Inflammatory macrophage treated with lipopolysaccharide for 1 hour (primary cell): ENCODE measurements around the gene GPRIN1.

Experiments used
- DNase-seq, 2 donors: peaks; one replicate each; pipeline ENCODE4 v3.0.0-alpha.2; 2020 to 2022

Gene GPRIN1

DNA sequence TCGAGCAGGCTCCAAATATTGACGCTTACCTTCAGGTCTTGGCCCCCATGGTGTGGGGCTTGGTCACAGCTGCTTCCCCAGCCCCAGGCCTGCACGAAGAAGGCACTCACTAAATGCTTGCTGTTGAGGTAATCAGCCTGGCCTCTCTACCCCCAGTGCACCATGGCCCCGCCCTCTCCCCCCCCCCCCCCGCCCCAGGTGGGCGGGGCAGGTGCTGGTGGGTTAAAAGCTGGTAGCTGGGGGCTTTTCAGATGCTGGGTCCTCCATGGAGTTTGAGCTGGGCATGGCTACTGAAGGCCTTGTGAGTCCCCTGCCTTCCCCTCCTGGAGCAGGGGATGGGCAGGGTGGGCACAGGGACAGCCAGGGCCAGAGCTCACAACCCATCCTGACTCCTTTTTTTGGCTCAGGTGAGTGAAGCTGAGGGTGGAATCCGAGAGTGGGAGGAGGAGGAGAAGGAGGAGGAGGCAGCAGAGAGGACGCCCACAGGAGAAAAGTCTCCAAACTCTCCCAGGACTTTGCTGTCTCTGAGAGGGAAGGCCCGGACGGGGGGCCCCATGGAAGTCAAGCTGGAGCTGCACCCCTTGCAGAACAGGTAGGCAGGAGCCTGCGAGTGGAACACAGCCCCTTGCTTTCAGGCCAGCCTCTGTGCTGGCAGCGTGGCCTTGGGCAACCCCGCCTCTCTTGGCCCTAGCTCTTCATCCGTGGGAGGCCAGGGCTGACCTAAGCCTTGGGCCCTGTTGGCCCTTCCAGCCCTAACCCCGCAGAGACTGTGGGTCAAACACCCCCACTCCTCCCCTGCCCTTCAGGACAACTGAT lies 32.9 kb upstream of the GPRIN1 start:
- no peak for DNase-seq

DNA sequence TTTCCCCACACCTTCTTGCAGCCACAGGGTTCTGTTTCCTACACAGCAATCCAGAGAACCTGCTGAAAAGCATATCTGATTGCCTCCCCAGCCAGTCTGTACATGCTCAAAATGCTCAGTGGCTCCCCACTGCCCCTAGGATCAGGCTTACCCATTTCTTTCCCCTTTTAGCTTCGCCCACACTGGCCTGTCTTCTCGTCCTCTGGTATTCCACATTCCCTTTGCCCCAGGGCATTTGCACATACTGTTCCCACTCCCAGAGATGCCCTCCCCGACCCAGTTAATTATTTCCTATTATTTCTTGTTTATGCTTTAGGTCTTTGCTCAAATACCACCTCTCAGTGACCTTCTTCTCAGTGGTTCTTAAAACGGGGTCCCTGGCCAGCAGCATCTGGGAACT lies 30.7 kb upstream of the GPRIN1 start:
- no peak for DNase-seq

DNA sequence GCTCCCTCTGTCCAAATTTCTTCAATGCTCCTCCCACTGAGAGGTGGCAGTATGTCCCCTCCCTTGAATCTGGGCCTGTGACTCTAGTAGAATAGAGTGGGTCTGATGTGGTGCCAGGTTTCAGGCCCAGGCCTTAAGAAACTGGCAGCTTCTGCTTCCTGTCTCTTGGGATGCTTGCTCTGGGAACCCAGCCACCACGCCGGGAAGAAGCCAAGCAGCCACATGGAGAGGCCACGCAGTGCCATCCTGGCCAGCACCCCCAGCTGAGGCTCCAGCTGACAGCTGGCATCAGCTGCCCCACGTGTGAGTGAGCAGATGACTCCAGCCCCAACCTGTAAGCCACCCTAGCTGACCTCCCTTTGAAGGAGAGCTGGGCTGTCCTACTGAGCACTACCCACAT lies 30.0 kb upstream of the GPRIN1 start:
- no peak for DNase-seq

DNA sequence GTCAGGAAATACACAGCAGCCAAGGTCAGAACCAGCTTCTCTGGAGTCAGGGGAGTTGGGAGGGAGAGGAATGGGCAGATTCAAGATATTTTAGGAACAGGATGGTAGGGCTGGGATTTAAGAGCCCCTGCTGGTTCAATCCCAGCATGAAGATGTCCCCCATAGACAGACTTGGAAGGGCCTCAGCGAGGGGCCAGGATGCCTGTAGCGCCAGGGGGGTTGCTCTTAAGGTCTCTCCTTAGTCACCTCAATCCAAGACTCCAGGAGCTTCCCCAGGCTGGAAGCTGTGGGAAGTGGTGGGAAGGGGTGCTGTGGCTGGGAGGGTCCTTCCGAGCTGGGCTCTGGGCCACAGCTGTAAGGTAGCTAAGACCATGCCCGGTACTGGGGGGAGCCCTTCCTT lies 29.3 kb upstream of the GPRIN1 start:
- DNase-seq: no peak

DNA sequence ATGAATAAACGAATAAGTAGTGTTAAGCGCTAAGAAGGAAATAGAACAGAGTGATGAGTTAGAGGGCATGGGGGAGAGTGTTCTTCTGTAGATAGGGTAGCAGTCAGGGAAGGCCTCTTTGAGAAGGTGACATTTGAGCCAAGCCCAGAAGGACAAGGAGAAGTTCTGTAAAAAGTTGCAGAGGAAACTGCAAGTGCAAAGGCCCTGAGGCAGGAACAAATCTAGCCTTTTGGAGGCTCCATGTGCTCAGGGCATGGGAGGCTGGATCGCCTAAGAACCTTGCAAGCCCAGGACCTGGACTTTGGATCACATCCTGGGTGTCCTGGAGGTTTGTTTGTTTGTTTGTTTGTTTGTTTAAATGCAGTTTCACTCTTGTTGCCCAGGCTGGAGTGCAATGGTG lies 28.5 kb upstream of the GPRIN1 start:
- no peak for DNase-seq

DNA sequence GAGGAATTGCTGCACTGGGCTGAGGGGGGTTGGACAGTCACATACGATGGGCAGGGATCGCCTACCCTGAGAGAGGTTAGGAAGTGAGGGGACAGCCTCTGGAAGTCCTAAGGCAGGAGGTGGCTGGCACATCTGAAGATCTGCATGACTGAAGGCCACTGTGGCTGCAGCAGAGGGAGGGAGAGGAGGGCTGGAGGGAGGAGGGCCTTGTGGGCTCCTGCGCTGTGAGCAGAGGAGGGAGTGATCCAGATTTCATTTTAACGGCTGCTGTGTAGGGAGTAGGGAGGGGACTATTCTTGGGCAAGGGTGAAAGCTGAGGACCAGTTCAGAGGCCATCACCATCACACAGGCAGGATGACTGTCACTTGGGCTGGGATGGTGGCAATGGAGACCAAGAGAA lies 27.6 kb upstream of the GPRIN1 start:
- no peak for DNase-seq

DNA sequence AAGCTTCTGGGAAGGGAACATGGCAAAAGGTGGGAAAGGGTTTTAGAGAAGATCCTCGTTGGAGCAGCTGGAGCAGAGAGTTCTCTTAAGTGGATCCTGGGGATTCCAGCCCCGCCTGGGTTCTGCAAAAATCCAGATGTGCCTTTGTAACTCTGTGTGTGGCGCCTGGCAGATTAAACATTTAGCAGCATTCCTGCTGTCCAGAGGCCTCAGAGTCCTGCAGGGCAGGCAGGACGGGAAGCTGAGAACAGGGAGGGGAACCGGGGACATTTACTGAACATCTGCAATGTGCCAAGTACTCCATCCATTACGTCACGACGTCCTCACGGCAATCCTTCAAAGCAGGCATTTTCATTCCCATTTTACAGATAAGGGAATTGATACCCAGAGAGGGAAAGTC lies 26.5 kb upstream of the GPRIN1 start:
- no peak for DNase-seq

DNA sequence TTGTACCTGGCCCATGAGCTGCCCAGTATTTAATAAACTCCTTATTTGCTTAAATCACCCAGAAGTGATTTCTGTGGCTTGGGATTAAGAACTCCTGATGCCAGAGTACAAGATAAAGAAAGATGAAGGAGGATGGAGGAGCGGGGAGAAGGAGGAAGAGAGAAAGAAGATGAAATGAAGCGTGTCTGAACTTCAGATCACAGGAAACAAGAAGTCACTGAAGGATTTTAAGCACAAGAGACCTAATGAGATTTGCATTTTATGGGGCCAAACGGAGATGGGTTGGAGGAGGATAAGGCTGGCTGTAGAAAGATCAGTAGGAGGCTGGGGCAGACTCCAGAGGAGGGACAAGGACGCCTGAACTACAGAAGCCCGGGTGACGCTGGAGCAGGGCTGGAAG lies 23.6 kb upstream of the GPRIN1 start:
- DNase-seq: no peak

DNA sequence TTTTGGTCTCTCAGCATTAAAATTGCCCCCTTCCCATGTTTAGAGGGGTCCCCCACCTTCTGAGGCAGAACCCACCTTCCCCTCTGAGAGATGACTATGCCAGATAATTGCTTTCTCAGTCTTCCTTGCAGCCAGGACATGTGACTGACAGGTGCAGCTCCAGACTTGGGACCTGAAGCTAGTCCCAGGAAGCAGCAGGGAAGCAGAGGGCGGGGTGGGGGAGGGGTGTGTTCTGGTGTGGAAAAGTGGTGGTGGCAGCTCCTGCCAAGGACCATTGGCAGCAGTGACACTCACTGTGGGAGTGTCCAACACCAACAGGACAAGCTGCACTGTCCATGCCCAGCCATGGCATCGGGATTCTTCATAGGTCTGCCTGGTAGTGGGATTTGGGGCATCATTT lies 22.8 kb upstream of the GPRIN1 start:
- no peak for DNase-seq

DNA sequence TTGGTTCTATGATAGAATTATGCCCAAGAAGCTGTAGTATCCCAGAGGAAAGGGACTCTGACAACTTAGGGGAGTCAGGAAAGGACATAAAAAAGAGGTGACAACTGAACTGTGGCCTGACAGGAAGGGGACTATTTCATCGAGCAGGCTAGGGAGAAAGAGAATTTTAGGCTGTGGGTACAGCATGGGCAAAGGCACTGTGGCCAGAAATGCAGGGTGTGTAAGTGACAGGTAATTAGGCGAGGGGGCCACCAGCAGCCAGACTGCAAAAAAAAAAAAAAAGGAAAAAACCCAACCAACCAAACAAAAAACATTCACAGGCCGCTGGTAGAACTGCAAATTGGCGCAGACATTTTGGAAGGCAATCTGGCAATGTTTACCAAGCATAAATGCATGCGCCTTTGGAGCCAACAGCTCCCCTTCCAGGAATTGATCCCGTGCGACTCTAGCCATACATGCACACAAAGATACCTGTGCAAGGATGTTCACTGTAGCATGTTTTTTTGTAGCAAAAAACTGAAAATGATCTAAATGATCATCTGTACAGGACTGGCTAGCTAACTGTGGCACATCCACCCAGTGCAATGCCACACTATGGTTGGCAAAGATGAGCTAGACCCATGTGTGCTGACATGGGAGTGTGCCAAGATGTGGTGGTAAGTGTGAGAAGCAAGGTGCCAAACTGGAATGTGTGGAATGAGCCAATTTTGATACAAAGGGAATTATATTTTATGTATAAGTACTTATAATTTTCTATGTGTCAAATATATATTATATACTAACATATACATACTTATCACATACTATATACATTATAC lies 21.6 kb upstream of the GPRIN1 start:
- DNase-seq: no peak

DNA sequence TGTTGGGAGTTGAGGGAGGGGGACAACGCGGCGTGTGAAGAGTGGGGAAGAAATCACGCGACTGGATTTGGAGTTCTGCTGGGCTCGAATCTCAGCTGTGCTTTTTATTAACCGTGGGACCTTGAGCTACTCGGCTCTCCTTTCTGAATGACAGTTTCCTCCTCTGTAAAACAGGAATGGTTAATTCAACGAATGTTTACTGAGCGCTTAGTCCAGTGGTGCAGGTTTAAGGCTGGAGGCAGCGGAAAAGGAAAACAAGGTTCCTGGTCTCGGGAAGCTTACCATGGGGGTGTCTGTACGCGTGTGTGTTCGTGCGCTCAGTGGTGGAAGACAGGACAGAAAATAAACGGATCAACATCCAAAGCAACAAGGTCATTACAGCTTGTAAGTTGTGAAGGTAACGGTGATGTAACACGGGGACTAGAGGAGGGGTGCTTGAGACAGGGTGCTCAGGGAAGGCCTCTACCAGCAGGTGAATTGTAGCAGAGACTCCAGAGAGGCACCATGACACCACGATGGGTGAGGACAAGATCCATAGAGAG lies 20.8 kb upstream of the GPRIN1 start:
- DNase-seq: no peak

DNA sequence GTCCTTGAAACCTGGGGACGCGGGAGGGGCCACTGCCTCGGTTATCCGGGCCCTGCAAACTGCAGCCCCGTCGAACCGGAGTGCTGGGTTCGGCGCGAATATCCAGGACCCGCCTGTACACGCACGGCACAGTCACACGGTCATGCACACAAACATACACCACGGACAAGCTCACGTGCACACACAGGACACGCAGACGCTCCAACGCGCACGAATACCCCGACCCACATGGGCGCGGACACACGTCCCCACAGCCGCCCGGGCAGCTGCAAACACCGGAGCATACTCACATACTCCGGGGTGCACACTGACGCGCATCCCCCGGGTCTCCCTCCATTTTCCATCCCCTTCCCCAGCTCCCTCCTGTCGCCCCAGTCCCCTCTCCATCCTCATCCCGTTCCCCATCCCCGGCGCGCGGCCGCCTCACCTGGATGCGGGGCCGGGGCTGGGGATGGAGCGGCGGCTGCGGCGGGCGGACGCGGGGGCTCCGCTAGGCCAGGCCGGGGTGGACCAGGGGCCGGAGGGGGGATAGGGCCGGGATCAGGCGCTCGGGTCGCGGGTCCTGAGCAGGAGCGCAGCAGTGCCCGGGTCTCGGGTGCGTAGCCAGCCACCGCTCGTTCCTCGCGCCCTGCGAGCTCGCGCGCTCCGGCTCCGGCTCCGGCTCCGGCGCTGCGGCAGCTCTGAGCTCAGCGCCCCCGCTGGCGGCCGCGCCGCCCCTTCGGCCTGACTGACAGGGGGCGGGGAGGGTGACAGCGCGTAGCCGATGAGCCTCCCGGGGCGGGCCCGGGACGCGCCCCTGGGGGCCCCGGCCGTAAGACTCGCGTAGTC lies 20.1 kb upstream of the GPRIN1 start, which contains the start of the genes EIF4E1B and SNCB:
Gene EIF4E1B, plus strand, starts transcription at position 823 of the 828 bp plus-strand sequence. CDS start 12,113 bp downstream, outside the sequence.
Gene SNCB, minus strand, starts transcription at position 682 of the 828 bp plus-strand sequence. CDS start 880 bp downstream, outside the sequence.
- no peak for DNase-seq

DNA sequence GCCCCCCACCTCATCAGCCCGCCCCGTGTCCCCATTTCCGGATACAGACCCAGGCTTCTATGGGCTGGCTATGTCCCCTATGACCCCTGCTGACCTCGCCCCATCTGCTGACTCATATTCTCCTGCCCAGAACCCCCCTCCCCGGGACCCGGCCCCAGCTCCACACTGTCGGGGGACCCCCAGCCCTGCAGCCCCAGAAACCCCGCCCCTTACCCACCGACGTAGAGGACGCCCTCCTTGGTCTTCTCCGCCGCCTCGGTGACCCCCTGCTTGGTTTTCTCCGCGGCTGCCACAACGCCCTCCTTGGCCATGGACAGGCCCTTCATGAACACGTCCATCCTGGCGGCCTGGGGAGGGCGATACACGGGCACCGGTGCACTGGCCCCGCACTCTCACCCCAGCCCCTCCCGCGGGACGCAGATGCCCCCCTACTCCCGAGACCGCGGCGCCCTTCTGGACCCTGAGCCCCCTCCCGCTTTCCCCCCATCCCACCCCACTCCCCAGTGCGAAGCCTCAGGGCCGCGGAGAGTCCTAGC lies 19.4 kb upstream of the GPRIN1 start:
- no peak for DNase-seq

DNA sequence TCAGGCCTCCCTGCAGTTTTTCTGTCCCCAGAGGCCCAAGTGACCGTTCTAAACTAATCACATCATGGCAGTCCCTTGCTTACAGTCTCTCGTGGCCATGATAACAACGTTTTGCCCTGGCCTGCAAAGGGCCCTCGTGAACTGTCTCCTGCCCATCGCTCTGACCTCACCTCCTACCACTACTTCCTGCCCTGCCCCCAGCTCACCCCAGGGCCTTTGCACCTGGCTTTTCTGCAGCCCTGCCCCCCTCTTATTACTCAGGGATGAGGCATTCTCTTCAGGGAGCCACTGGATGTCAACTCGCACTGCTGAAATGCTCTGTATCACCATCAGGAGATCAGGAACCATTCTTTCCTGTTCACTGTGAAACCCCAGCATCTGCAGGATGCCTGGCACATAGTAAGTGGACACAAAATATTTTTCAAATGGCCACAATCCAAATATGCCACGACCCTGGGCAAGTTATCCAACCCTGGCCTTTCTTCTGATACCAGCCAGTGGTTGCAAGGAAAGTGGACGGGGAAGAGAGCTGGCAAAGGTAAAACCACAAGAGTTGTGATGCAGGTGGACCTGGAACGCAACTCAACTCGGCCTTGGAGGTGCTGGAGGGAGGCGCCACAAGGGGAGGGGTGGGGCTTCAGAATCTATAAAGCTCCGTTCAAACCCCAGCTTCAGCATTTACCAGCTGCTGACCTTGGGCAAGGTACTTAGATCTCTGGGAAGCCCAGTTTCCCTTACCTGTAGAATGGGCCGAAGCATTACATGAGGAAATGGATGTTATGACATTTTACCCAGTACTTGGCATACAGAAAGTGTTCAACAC lies 18.7 kb upstream of the GPRIN1 start:
- DNase-seq: no peak

DNA sequence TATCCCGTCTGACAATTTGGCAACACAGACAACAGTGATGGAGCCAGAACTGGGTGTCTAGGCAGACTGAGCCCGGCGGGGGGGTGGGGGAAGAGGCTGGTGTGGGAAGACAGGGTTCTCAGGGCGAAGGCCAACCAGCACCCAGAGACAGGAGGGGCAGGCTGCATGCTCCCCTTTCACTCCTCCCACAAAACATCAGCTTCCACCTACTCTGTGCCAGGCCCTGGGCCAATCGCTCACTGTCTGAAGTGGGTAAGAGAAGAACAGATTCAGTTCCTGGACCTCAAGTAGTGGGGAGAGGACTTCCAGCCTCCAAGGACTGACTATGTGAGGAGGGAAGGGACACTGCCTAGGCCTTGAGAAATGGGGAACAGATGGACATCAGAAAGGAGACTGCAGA lies 17.6 kb upstream of the GPRIN1 start:
- no peak for DNase-seq

DNA sequence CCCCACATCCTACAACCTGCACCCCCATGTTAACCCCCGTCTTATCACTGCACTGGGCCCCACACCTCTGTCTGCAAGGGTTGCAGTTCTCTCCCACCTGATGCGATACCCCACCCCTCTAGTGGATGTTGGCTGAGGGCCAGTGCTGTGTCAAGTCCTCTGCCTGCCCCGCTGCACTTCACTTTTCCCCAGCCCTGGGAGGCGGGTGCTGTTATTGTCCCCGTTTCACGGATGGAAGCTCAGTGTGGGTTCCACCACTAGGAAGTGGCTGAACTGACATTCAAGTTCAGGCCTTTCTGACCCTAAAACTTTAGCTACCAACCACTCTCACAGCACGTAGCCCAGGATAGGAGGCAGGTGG lies 16.9 kb upstream of the GPRIN1 start:
- DNase-seq: no peak

DNA sequence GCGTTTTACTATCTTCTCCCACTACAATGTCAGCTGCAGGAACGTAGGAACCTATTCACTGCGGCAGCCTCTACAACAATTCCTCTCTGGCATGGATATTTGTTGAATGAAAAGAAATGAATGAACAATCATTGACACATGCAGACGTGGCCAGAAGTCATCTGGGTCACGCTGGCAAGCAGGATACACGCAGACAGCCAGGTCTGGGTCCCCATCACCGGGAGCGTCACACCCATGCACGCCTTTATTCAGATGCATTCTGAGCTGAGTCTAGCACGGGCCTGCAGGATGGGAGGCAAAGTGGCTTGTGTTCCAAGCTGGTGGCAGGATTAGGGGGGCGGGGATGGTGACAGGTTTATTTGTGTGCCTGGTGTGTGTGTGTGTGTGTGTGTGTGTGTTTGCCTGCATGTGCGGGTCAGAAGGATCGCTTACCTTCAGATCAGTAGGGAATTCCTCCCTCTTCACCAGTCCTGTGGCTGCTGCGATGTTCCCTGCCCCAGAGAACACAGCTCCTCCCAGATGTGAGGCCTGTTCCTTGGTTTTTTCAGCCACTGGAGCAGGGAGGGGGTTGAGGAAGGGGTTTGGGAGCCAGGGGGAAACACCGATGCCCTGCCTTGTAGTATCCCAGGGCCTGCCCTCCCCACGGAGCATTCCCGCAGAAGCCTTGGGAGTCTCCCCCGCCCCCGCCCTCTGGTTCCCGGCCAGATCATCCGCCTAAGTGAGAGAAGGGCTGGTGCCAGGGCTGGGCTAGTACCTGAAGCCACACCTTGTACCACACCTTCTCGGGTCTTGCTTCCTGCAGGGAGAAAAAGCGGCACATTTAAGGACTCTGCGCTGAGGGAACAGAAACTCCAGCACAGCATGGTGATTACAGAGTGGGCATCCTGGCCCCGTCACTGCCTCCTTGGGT lies 16.3 kb upstream of the GPRIN1 start:
- no peak for DNase-seq

DNA sequence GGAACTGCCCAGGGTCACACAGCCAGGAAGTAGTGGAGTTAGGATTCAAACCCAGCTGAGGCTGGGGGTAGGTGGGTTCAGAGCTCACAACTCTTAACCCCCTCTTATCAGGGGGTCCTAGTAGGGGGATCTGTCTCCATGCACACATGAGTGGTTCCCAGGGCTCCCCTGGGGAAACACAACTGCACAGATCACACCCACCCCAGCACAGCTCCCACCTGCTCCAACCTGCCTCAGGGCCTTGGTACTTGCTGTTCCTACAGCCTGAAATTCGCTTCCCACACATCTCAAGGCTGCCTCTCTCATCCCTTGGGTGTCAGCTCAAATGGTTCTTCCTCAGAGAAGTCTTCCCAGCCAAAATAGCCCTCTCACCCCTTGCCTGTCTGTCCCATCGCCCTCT lies 15.6 kb upstream of the GPRIN1 start:
- no peak for DNase-seq

DNA sequence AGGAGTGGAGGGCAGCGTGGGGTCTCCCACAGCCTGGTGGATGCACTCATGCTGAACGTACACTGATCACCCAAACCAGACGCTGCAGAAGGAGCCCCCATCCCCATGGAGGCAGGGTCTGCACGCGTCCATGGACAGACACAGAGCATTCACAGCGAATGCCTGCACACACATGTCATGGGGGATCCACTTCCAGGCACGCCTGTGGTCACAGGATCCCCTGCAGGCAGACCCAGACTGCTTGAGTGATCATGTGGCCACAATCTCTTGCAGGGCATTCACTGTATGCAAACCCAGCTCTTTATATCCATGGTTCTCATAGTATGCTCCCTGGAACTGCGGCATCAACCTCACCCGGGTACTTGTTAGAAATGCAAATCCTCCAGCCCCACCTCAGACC lies 15.0 kb upstream of the GPRIN1 start:
- no peak for DNase-seq

DNA sequence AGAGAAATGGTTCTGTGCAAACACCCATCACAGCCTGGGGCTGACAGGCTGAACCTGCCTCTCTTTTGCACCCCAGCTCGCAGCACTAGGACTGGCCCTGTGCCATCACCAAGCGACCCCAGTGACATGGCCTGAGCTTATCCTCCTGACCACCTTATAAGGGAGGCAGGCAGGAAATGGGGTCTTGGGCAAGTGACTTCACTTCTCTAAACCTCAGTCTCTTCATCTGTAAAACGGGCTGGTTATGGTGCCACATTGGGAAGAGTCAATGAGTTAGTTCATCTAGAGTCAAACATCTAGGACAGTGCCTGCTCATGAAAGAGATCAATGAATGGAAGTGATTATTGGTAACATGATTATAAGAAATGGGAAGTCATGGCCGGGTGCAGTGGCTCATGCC lies 14.2 kb upstream of the GPRIN1 start:
- no peak for DNase-seq

DNA sequence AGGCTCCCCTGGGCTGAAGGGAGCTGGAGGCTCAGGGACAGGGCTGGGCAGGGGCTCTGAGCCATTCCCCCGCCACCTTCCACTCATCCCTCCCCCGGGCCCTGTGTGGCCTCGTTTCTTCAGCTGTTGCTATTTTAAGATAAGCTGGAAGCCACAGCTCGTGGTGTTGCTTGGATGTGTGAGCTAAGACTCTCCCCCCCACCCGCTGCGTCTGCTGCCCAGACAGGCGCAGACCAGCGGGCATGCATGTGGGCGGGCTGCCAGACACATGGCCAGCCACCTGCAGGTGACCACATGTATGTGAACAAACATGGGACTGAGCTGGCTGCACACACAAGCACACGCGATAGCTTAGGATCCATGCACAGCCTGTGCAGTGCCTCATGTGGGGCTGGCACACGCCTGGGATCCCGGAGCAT lies 11.7 kb upstream of the GPRIN1 start:
- DNase-seq: no peak
